HG03342 (cell line): ENCODE results near the gene DEPDC1B.
"Not testable (repeated sequence)": the region's sequence is repeated elsewhere in the genome, so short reads cannot be mapped to it uniquely, and the experiment has no call there.

Experiments used
- ATAC-seq: cut with Tn5 transposase; IDR thresholded peaks from one replicate; pipeline ENCODE4 v1.9.1; 2021; ENCODE audit warnings: mild to moderate bottlenecking, moderate library complexity; ENCODE audit not compliant: unreplicated experiment

DEPDC1B gene

GRCh38 chr5:60649288-60649917 lies 50.6 kb downstream of the DEPDC1B start:
- ATAC-seq, result peak; percentile 82

- no peak for ATAC-seq
These were observed 51.8 kb downstream of the DEPDC1B start for GRCh38 chr5:60648175-60648574.

- ATAC-seq, result no peak
These were observed 59.1 kb downstream of the DEPDC1B start for GRCh38 chr5:60640901-60641300.

- ATAC-seq, result no peak
These were observed 60.4 kb downstream of the DEPDC1B start for GRCh38 chr5:60639544-60639943.

- ATAC-seq, result no peak
These were observed 61.7 kb downstream of the DEPDC1B start for GRCh38 chr5:60638300-60638699.

GRCh38 chr5:60636644-60637043 lies 63.3 kb downstream of the DEPDC1B start:
- no peak for ATAC-seq

GRCh38 chr5:60636001-60636400 lies 64.0 kb downstream of the DEPDC1B start:
- no peak for ATAC-seq

GRCh38 chr5:60634051-60634450 lies 65.9 kb downstream of the DEPDC1B start:
- ATAC-seq, result no peak

- no peak for ATAC-seq
These were observed 66.6 kb downstream of the DEPDC1B start for GRCh38 chr5:60633341-60633740.

GRCh38 chr5:60632153-60632552 lies 67.8 kb downstream of the DEPDC1B start:
- no peak for ATAC-seq

- no peak for ATAC-seq
These were observed 69.1 kb downstream of the DEPDC1B start for GRCh38 chr5:60630836-60631235.

- no peak for ATAC-seq
These were observed 69.8 kb downstream of the DEPDC1B start for GRCh38 chr5:60630179-60630578.

- ATAC-seq, result not testable (repeated sequence)
These were observed 75.1 kb downstream of the DEPDC1B start for GRCh38 chr5:60624875-60625274.

- ATAC-seq, result not testable (repeated sequence)
These were observed 79.2 kb downstream of the DEPDC1B start for GRCh38 chr5:60620752-60621151.

GRCh38 chr5:60613826-60614225 lies 86.1 kb downstream of the DEPDC1B start:
- ATAC-seq, result peak; percentile 52

- no peak for ATAC-seq
These were observed 88.7 kb downstream of the DEPDC1B start for GRCh38 chr5:60611099-60611740.

- no peak for ATAC-seq
These were observed 95.2 kb downstream of the DEPDC1B start for GRCh38 chr5:60604771-60605170.

- peak; percentile 46 for ATAC-seq
These were observed 101.5 kb downstream of the DEPDC1B start for GRCh38 chr5:60598424-60598823.

GRCh38 chr5:60597572-60598320 lies 102.2 kb downstream of the DEPDC1B start:
- ATAC-seq, result peak; percentile 84

GRCh38 chr5:60594715-60595477 lies 105.1 kb downstream of the DEPDC1B start:
- no peak for ATAC-seq

GRCh38 chr5:60590172-60590571 lies 109.8 kb downstream of the DEPDC1B start:
- no peak for ATAC-seq
